ENCODE data around the gene DDX42. TPM values are rescaled to one million over a fixed set of nuclear protein-coding genes. Genes with fewer than 3 reads are reported as not detected.
A peak's percentile ranks its signal among the peaks of the same experiment; 100 is the strongest.

Gene DDX42
- total RNA-seq, 1 donor from 2014 or later: 110 TPM

GRCh38 chr17:63775420-63775819 lies 1.4 kb downstream of the DDX42 start:
- Mint-ChIP-seq H3K9me3 (ENCODE audit: unreplicated experiment) (no peaks in the 10 kb centered on the region), H3K36me3 (ENCODE audit: low read depth, unreplicated experiment) (peaks cover 12% of the 10 kb centered on the region), H3K4me1 (ENCODE audit: unreplicated experiment) (peaks cover 26% of the 10 kb centered on the region), H3K27ac (ENCODE audit: unreplicated experiment) (peak overlapping the region; percentile 94), H3K4me3 (ENCODE audit: unreplicated experiment) (peak overlapping the region; percentile 99), H3K27me3 (ENCODE audit: unreplicated experiment) (peaks cover 9% of the 10 kb centered on the region)
- TF ChIP-seq CTCF (IDR thresholded peaks at IDR 0.05; ENCODE audit: unreplicated experiment): no peak
- no peak for DNase-seq (ENCODE audit: low spot score)

- no peak overlapping the region for H3K27ac Mint-ChIP-seq (ENCODE audit: unreplicated experiment)
- no peak for TF ChIP-seq CTCF (IDR thresholded peaks at IDR 0.05; ENCODE audit: unreplicated experiment)
- H3K9me3 Mint-ChIP-seq (ENCODE audit: unreplicated experiment): no peaks in the 10 kb centered on the region
- DNase-seq (ENCODE audit: low spot score): no peak
- peaks cover 6% of the 10 kb centered on the region for H3K4me1 Mint-ChIP-seq (ENCODE audit: unreplicated experiment)
- no peaks in the 10 kb centered on the region for H3K27me3 Mint-ChIP-seq (ENCODE audit: unreplicated experiment)
- no peak overlapping the region for H3K4me3 Mint-ChIP-seq (ENCODE audit: unreplicated experiment)
- peaks cover 18% of the 10 kb centered on the region for H3K36me3 Mint-ChIP-seq (ENCODE audit: low read depth, unreplicated experiment)
Observed at GRCh38 chr17:63780507-63780906, 6.5 kb downstream of the DDX42 start.

- H3K27ac Mint-ChIP-seq (ENCODE audit: unreplicated experiment): no peak overlapping the region
- no peaks in the 10 kb centered on the region for H3K9me3 Mint-ChIP-seq (ENCODE audit: unreplicated experiment)
- no peaks in the 10 kb centered on the region for H3K27me3 Mint-ChIP-seq (ENCODE audit: unreplicated experiment)
- no peak overlapping the region for H3K4me3 Mint-ChIP-seq (ENCODE audit: unreplicated experiment)
- no peak for DNase-seq (ENCODE audit: low spot score)
- TF ChIP-seq CTCF (IDR thresholded peaks at IDR 0.05; ENCODE audit: unreplicated experiment): no peak
- peaks cover 18% of the 10 kb centered on the region for H3K36me3 Mint-ChIP-seq (ENCODE audit: low read depth, unreplicated experiment)
- H3K4me1 Mint-ChIP-seq (ENCODE audit: unreplicated experiment): peaks cover 4% of the 10 kb centered on the region
Observed at GRCh38 chr17:63780928-63781327, 7.0 kb downstream of the DDX42 start.

- Mint-ChIP-seq H3K27ac (ENCODE audit: unreplicated experiment) (no peak overlapping the region), H3K9me3 (ENCODE audit: unreplicated experiment) (no peaks in the 10 kb centered on the region), H3K4me1 (ENCODE audit: unreplicated experiment) (no peaks in the 10 kb centered on the region), H3K36me3 (ENCODE audit: low read depth, unreplicated experiment) (peaks cover 18% of the 10 kb centered on the region), H3K27me3 (ENCODE audit: unreplicated experiment) (no peaks in the 10 kb centered on the region), H3K4me3 (ENCODE audit: unreplicated experiment) (no peak overlapping the region)
- no peak for TF ChIP-seq CTCF (IDR thresholded peaks at IDR 0.05; ENCODE audit: unreplicated experiment)
- DNase-seq (ENCODE audit: low spot score): no peak
Observed at GRCh38 chr17:63783522-63783921, 9.6 kb downstream of the DDX42 start.

- no peak for DNase-seq (ENCODE audit: low spot score)
- peaks cover 9% of the 10 kb centered on the region for H3K36me3 Mint-ChIP-seq (ENCODE audit: low read depth, unreplicated experiment)
- H3K27ac Mint-ChIP-seq (ENCODE audit: unreplicated experiment): peak overlapping the region; percentile 9
- no peak for TF ChIP-seq CTCF (IDR thresholded peaks at IDR 0.05; ENCODE audit: unreplicated experiment)
- no peaks in the 10 kb centered on the region for H3K27me3 Mint-ChIP-seq (ENCODE audit: unreplicated experiment)
- no peaks in the 10 kb centered on the region for H3K4me1 Mint-ChIP-seq (ENCODE audit: unreplicated experiment)
- no peaks in the 10 kb centered on the region for H3K9me3 Mint-ChIP-seq (ENCODE audit: unreplicated experiment)
- no peak overlapping the region for H3K4me3 Mint-ChIP-seq (ENCODE audit: unreplicated experiment)
Observed at GRCh38 chr17:63785556-63785955, 11.6 kb downstream of the DDX42 start.

Measured in endothelial cell (in vitro differentiated cells).